IMR-90 (cell line): ENCODE measurements around the gene SPDYC. TPM values are rescaled to one million over a fixed set of nuclear protein-coding genes. Genes with fewer than 3 reads are reported as not detected.

Experiments
- ATAC-seq: fragments of 200-7000 bp; cut with Tn5 transposase; 2 replicates; pipeline ENCODE4 v1.9.1; 2020; ENCODE audit warnings: low read depth, mild to moderate bottlenecking, moderate library complexity
- BruUV-seq: library from RNA; stranded (reverse); fragments of 400-500 nt; replicated peaks from 2 replicates; lab custom pipeline; 2021; lab: Mats Ljungman, UMichigan
- CTCF ChIA-PET: fragments of 300-600 bp; formaldehyde crosslinking; extraction: SDS; loops from one replicate; lab custom pipeline; 2021; ENCODE audit warnings: antibody characterized with exemption; lab: Yijun Ruan, JAX
- POLR2A ChIA-PET: fragments of 300-600 bp; sonication (Branson Sonifier 250); formaldehyde crosslinking; loops from one replicate; lab custom pipeline; 2022; ENCODE audit warnings: antibody characterized with exemption; ENCODE audit not compliant: unreplicated experiment; lab: Charles Lee
- DNase-seq: peaks from one replicate; pipeline ENCODE4 v3.0.0; 2013
- H2AFZ ChIP-seq: replicated peaks from 2 replicates; pipeline ENCODE3; 2013; ENCODE audit warnings: low read length, mild to moderate bottlenecking; ENCODE audit not compliant: poor library complexity
- H2AK5ac ChIP-seq: 2 replicates; pipeline ENCODE4 v1.6.1; 2013; ENCODE audit warnings: low read depth, low read length, inconsistent platforms
- H2AK9ac ChIP-seq: replicated peaks from 2 replicates; pipeline ENCODE3; 2013; ENCODE audit warnings: mild to moderate bottlenecking, low read depth, low read length, moderate library complexity; ENCODE audit not compliant: poor library complexity
- H2BK120ac ChIP-seq: 2 replicates; pipeline ENCODE4 v1.6.1; 2013; ENCODE audit warnings: low read depth, low read length, inconsistent platforms
- H2BK15ac ChIP-seq: 3 replicates; pipeline ENCODE4 v1.6.1; 2013; ENCODE audit warnings: low read depth, low read length, inconsistent platforms
- H2BK20ac ChIP-seq: 2 replicates; pipeline ENCODE4 v1.6.1; 2013; ENCODE audit warnings: low read depth, mild to moderate bottlenecking, inconsistent platforms, low read length, moderate library complexity
- H2BK5ac ChIP-seq: 2 replicates; pipeline ENCODE4 v1.6.1; 2013; ENCODE audit warnings: mild to moderate bottlenecking, low read depth, low read length, inconsistent platforms; ENCODE audit not compliant: poor library complexity, severe bottlenecking
- H3K14ac ChIP-seq: replicated peaks from 2 replicates; pipeline ENCODE4 v1.6.1; 2013; ENCODE audit warnings: low read depth, low read length, inconsistent platforms
- H3K18ac ChIP-seq: 2 replicates; pipeline ENCODE4 v1.6.1; 2013; ENCODE audit warnings: low read depth, low read length, control low read depth
- H3K23ac ChIP-seq: 2 replicates; pipeline ENCODE4 v1.6.1; 2013; ENCODE audit warnings: low read depth, low read length, inconsistent platforms
- H3K27ac ChIP-seq: 2 replicates; pipeline ENCODE4 v1.5.1; 2013; ENCODE audit warnings: mild to moderate bottlenecking, control low read depth, low read length; ENCODE audit not compliant: insufficient read depth
- H3K27me3 ChIP-seq: 2 replicates; pipeline ENCODE4 v1.6.1; 2013; ENCODE audit warnings: low read length; ENCODE audit not compliant: control insufficient read depth, insufficient read depth
- H3K36me3 ChIP-seq: 2 replicates; pipeline ENCODE4 v1.6.1; 2013; ENCODE audit warnings: low read length, mixed read lengths; ENCODE audit not compliant: control insufficient read depth, insufficient read depth
- H3K4ac ChIP-seq: 2 replicates; pipeline ENCODE4 v1.6.1; 2013; ENCODE audit warnings: low read depth, low read length, inconsistent platforms
- H3K4me1 ChIP-seq: 2 replicates; pipeline ENCODE4 v1.6.1; 2013; ENCODE audit warnings: low read length, mixed read lengths; ENCODE audit not compliant: control insufficient read depth, insufficient read depth
- H3K4me2 ChIP-seq: 2 replicates; pipeline ENCODE4 v1.6.1; 2013; ENCODE audit warnings: low read depth, mild to moderate bottlenecking, control low read depth, low read length, moderate library complexity
- H3K4me3 ChIP-seq: 2 replicates; pipeline ENCODE4 v1.5.1; 2013; ENCODE audit warnings: low read depth, mild to moderate bottlenecking, control low read depth, low read length, moderate library complexity; ENCODE audit not compliant: insufficient read depth
- H3K56ac ChIP-seq: 2 replicates; pipeline ENCODE4 v1.6.1; 2013; ENCODE audit warnings: low read length, inconsistent platforms; ENCODE audit not compliant: insufficient read depth; ENCODE audit errors: extremely low read depth
- H3K79me1 ChIP-seq, 2 experiments: 2 replicates each; pipeline ENCODE4 v1.6.1; 2013; ENCODE audit warnings: low read length in 2 of 2, inconsistent platforms in 1 of 2, low read depth in 1 of 2
- H3K9ac ChIP-seq: 2 replicates; pipeline ENCODE4 v1.6.1; 2013; ENCODE audit warnings: low read depth, low read length, control low read depth
- H3K9me1 ChIP-seq: 2 replicates; pipeline ENCODE4 v1.6.1; 2013; ENCODE audit warnings: low read length, inconsistent platforms; ENCODE audit not compliant: insufficient read depth
- H3K9me3 ChIP-seq: 2 replicates; pipeline ENCODE4 v1.6.1; 2013; ENCODE audit warnings: low read length; ENCODE audit not compliant: control insufficient read depth, insufficient read depth
- H4K20me1 ChIP-seq: 2 replicates; pipeline ENCODE4 v1.6.1; 2013; ENCODE audit warnings: low read length, inconsistent platforms; ENCODE audit not compliant: insufficient read depth
- H4K5ac ChIP-seq: 2 replicates; pipeline ENCODE4 v1.6.1; 2013; ENCODE audit warnings: mild to moderate bottlenecking, low read depth, low read length, control low read depth
- H4K8ac ChIP-seq, 2 experiments: 2 replicates each; pipeline ENCODE4 v1.6.1; 2013; ENCODE audit warnings: low read depth in 2 of 2, low read length in 2 of 2, control low read depth in 1 of 2, inconsistent platforms in 1 of 2
- H4K91ac ChIP-seq: 2 replicates; pipeline ENCODE4 v1.6.1; 2013; ENCODE audit warnings: low read depth, low read length, inconsistent platforms; ENCODE audit not compliant: insufficient read depth
- BHLHE40 ChIP-seq: fragments of 150-350 bp; IDR thresholded peaks from 2 replicates; pipeline ENCODE4 v1.6.1; 2016; ENCODE audit warnings: mild to moderate bottlenecking, low read depth, low read length
- FOS ChIP-seq: fragments of 150-350 bp; IDR thresholded peaks from 2 replicates; pipeline ENCODE4 v1.6.1; 2016; ENCODE audit warnings: low read depth, low read length
- POLR2A ChIP-seq: IDR thresholded peaks from 2 replicates; pipeline ENCODE4 v1.6.1; 2012; ENCODE audit warnings: mild to moderate bottlenecking, low read depth, low read length
- WGBS, 2 experiments: methylation state at CpG; one replicate each; pipeline versions ENCODE4 v1.1.5 to v1.1.7; 2013; ENCODE audit warnings: missing lambda C conversion rate in 2 of 2; ENCODE audit not compliant: insufficient read length in 1 of 2; ENCODE audit errors: extremely low coverage in 2 of 2; 5-methylcytosine and 5-hydroxymethylcytosine counted together
- dilution Hi-C: fragments of 300-500 bp; cut with HindIII; formaldehyde crosslinking; loops from one replicate; pipeline ENCODE4 v1.14.3; 2018; ENCODE audit warnings: low sequenced_read_pairs; ENCODE audit not compliant: unreplicated experiment
- in situ Hi-C: fragments of 300-500 bp; cut with MboI; formaldehyde crosslinking; loops from 3 replicates; pipeline ENCODE4 v1.14.3; 2019; ENCODE audit warnings: low sequenced_read_pairs, inconsistent platforms, mixed read lengths
- intact Hi-C: fragments of 100-400 bp; cut with micrococcal nuclease; formaldehyde crosslinking; loops from 2 replicates; pipeline ENCODE4 v1.10.0; 2022
- polyA plus RNA-seq, 3 experiments: library from polyadenylated mRNA; depleted of rRNA; stranded (reverse); fragments of >200 nt; gene quantifications; 2 replicates each; pipeline ENCODE4 v1.2.3, GENCODE V29; 2012; ENCODE audit warnings: low replicate concordance in 1 of 3
- total RNA-seq: library from RNA; depleted of rRNA; stranded (reverse); fragments of >200 nt; gene quantifications from 2 replicates; pipeline ENCODE4 v1.2.3, GENCODE V29; 2012
- TF ChIP-seq, protein P1 (sequence below): conservative IDR thresholded peaks from 2 replicates; pipeline ENCODE4 v1.5.1; 2012; ENCODE audit warnings: mild to moderate bottlenecking, low read depth, low read length, improper control_type of control experiment
- TF ChIP-seq, protein P2 (sequence below): fragments of 150-350 bp; IDR thresholded peaks from 2 replicates; pipeline ENCODE4 v1.6.1; 2016; ENCODE audit warnings: low read depth, mild to moderate bottlenecking, low read length, moderate library complexity, borderline replicate concordance

Gene SPDYC
- total and polyA plus RNA-seq, 2 of the 4 experiments (the other 2 are of a cell fraction) = not detected

DNA sequence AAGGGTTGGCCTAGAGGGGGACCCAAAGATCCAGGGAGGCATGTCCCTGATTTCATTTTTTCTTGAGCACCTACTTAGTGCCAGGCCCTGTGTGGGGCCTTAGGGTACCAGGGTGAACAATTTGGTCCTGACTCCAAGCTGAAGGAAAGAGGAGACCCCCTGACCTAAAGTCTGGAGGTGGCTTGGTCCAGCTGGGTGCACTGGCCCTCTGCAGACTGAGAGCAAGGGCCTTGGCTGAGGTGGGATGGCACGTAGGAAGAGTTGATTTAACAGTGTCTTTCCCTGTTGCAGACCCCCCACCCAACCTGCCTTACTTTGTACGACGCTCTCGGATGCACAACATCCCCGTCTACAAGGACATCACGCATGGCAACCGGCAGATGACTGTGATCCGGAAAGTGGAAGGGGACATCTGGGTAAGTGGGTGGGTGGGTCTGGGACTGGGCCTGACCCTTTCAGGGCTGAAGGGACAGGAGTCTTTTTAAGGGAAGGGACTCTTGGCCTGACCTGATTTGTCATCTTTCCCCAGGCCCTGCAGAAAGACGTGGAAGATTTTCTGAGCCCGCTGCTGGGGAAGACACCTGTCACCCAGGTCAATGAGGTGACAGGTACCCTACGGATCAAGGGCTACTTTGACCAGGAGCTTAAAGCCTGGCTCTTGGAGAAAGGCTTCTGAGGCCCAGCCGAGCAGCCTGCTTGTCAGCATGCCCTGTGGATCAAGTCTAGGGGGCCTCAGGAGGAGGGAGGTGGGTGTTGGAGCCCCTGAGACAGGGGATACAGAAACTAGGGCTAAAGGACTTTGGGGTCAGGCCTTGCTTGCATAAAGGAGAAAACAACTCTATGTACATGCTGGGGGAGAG lies 44.6 kb upstream of the SPDYC start:
- Histone ChIP-seq H2BK120ac (no peak overlapping the region), H2AFZ (no peak overlapping the region), H3K4me3 (no peak overlapping the region), H4K20me1 (peaks cover 9% of the 10 kb centered on the region; the same call in 1 of the 2 replicates), H3K4me2 (no peak overlapping the region), H2BK15ac (no peak overlapping the region), H4K8ac (no peak overlapping the region), H2BK20ac (no peak overlapping the region), H3K9me3 (no peaks in the 10 kb centered on the region), H3K23ac (no peak overlapping the region), H3K56ac (no peak overlapping the region), H3K36me3 (peaks cover 60% of the 10 kb centered on the region), H3K4me1 (no peaks in the 10 kb centered on the region; the same call in 1 of the 2 replicates), H3K9me1 (0 out of 2 replicates have a peak, but pooled peaks cover 4% of the 10 kb centered on the region), H3K18ac (no peak overlapping the region), H2AK9ac (no peak overlapping the region), H4K91ac (no peak overlapping the region), H3K14ac (no peak overlapping the region), H4K5ac (no peak overlapping the region), H3K79me1 (peaks cover 24 to 61% of the 10 kb centered on the region in 2 experiments), H3K4ac (no peak overlapping the region), H3K27ac (no peak overlapping the region), H3K27me3 (no peaks in the 10 kb centered on the region), H2BK5ac (no peak overlapping the region), H3K9ac (no peak overlapping the region), H2AK5ac (no peak overlapping the region)
- WGBS, 2 experiments = 87% methylated on average over 2 of the region's 12 CpGs; no CpG with 5 or more reads in 1 of the 2 experiments
- DNase-seq (no peak), ATAC-seq (no peak)
- in situ Hi-C loops = no loop called here
- TF ChIP-seq FOS (no peak), POLR2A (no peak), BHLHE40 (no peak)
- TF ChIP-seq, protein P1, sequence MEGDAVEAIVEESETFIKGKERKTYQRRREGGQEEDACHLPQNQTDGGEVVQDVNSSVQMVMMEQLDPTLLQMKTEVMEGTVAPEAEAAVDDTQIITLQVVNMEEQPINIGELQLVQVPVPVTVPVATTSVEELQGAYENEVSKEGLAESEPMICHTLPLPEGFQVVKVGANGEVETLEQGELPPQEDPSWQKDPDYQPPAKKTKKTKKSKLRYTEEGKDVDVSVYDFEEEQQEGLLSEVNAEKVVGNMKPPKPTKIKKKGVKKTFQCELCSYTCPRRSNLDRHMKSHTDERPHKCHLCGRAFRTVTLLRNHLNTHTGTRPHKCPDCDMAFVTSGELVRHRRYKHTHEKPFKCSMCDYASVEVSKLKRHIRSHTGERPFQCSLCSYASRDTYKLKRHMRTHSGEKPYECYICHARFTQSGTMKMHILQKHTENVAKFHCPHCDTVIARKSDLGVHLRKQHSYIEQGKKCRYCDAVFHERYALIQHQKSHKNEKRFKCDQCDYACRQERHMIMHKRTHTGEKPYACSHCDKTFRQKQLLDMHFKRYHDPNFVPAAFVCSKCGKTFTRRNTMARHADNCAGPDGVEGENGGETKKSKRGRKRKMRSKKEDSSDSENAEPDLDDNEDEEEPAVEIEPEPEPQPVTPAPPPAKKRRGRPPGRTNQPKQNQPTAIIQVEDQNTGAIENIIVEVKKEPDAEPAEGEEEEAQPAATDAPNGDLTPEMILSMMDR = no peak
- TF ChIP-seq, protein P2, sequence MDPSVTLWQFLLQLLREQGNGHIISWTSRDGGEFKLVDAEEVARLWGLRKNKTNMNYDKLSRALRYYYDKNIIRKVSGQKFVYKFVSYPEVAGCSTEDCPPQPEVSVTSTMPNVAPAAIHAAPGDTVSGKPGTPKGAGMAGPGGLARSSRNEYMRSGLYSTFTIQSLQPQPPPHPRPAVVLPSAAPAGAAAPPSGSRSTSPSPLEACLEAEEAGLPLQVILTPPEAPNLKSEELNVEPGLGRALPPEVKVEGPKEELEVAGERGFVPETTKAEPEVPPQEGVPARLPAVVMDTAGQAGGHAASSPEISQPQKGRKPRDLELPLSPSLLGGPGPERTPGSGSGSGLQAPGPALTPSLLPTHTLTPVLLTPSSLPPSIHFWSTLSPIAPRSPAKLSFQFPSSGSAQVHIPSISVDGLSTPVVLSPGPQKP = no peak
- dilution Hi-C loops = no loop called here
- POLR2A ChIA-PET = no interaction called here
- CTCF ChIA-PET = no interaction called here
- intact Hi-C loops = no loop called here
- BruUV-seq = no TSS peak
